GM12878 (cell line): ENCODE results near the gene IQCC. TPM values are rescaled to one million over a fixed set of nuclear protein-coding genes. Genes with fewer than 3 reads are reported as not detected.

Experiments
- ATF7 ChIP-seq: fragments of 450-650 bp; IDR thresholded peaks from 2 replicates; pipeline ENCODE4 v1.6.1; 2016; ENCODE audit warnings: low read depth, mild to moderate bottlenecking
- BCL11A ChIP-seq: IDR thresholded peaks from 2 replicates; pipeline ENCODE4 v1.6.1; 2011; ENCODE audit warnings: low read depth, low read length
- CHD1 ChIP-seq: IDR thresholded peaks from 2 replicates; pipeline ENCODE4 v1.6.1; 2012; ENCODE audit warnings: low read depth, low read length, improper control_type of control experiment
- CHD2 ChIP-seq: IDR thresholded peaks from 2 replicates; pipeline ENCODE4 v1.6.1; 2011; ENCODE audit warnings: low read depth, low read length, improper control_type of control experiment, borderline replicate concordance
- DPF2 ChIP-seq: fragments of 450-650 bp; IDR thresholded peaks from 2 replicates; pipeline ENCODE4 v1.6.1; 2017; ENCODE audit warnings: mild to moderate bottlenecking
- ETV6 ChIP-seq, 2 experiments: fragments of 450-650 bp in 1 of 2; IDR thresholded peaks in 1 of 2; conservative IDR thresholded peaks in 1 of 2; 2 replicates each; pipeline ENCODE4 v1.6.1; 2014; ENCODE audit warnings: antibody characterized with exemption in 1 of 2, borderline replicate concordance in 1 of 2, low read depth in 1 of 2, mild to moderate bottlenecking in 1 of 2, moderate library complexity in 1 of 2
- FOS ChIP-seq: IDR thresholded peaks from 3 replicates; pipeline ENCODE4 v1.6.1; 2011; ENCODE audit warnings: borderline replicate concordance; ENCODE audit not compliant: insufficient read length; ENCODE audit errors: extremely low read depth
- IRF4 ChIP-seq: IDR thresholded peaks from 2 replicates; pipeline ENCODE4 v1.6.1; 2011; ENCODE audit warnings: low read depth, low read length
- MEF2B ChIP-seq: fragments of 450-650 bp; IDR thresholded peaks from 2 replicates; pipeline ENCODE4 v1.6.1; 2018; ENCODE audit warnings: mild to moderate bottlenecking, moderate library complexity; ENCODE audit not compliant: partially characterized antibody, poor library complexity, severe bottlenecking
- NFIC ChIP-seq: IDR thresholded peaks from 2 replicates; pipeline ENCODE4 v1.6.1; 2012; ENCODE audit warnings: low read depth, mild to moderate bottlenecking, inconsistent platforms, low read length, moderate library complexity
- PML ChIP-seq: IDR thresholded peaks from 2 replicates; pipeline ENCODE4 v1.6.1; 2012; ENCODE audit warnings: low read length, inconsistent platforms
- RAD51 ChIP-seq: fragments of 450-650 bp; IDR thresholded peaks from 2 replicates; pipeline ENCODE4 v1.6.1; 2016; ENCODE audit warnings: moderate library complexity, mild to moderate bottlenecking, inconsistent platforms
- SMARCA5 ChIP-seq: fragments of 450-650 bp; IDR thresholded peaks from 2 replicates; pipeline ENCODE4 v1.6.1; 2017; ENCODE audit warnings: mild to moderate bottlenecking
- SMC3 ChIP-seq: IDR thresholded peaks from 2 replicates; pipeline ENCODE4 v1.6.1; 2011; ENCODE audit warnings: low read length, improper control_type of control experiment, borderline replicate concordance
- TBL1XR1 ChIP-seq: IDR thresholded peaks from 2 replicates; pipeline ENCODE4 v1.6.1; 2012; ENCODE audit warnings: low read depth, low read length, improper control_type of control experiment
- WRNIP1 ChIP-seq: IDR thresholded peaks from 2 replicates; pipeline ENCODE4 v1.6.1; 2011; ENCODE audit warnings: low read depth, low read length, improper control_type of control experiment, borderline replicate concordance
- YY1 ChIP-seq: IDR thresholded peaks from 2 replicates; pipeline ENCODE4 v1.6.1; 2011; ENCODE audit warnings: low read depth, mild to moderate bottlenecking, low read length
- polyA plus RNA-seq, 11 experiments: library from polyadenylated mRNA; depleted of rRNA in 4 of 11; unstranded in 6 of 11; stranded (reverse) in 5 of 11; fragments of >200 nt; fragmentation: Nextera tagmentation in 4 of 11; fragmentation: Illumina TruSeq in 1 of 11; extraction: Ambion mirVana in 4 of 11; extraction: Trizol in 1 of 11; gene quantifications; 1 replicate in 1 of 11; 2 replicates in 10 of 11; pipeline versions ENCODE4 v1.2.1 to v1.2.3, GENCODE V29; 2011 to 2016; ENCODE audit warnings: inconsistent platforms in 2 of 11, missing spikeins in 2 of 11, low read depth in 1 of 11
- total RNA-seq, 4 experiments: library from RNA; depleted of rRNA in 3 of 4; stranded (reverse); fragments of >200 nt in 3 of 4; fragmentation: Illumina TruSeq in 1 of 4; extraction: Trizol in 1 of 4; gene quantifications; 2 replicates each; pipeline versions ENCODE4 v1.2.1 to v1.2.3, GENCODE V29; 2013 to 2021
- TF ChIP-seq, protein P1 (sequence below): IDR thresholded peaks from 2 replicates; pipeline ENCODE4 v1.6.1; 2011; ENCODE audit warnings: borderline replicate concordance, low read depth, mild to moderate bottlenecking, moderate library complexity, mixed read lengths, low read length; ENCODE audit not compliant: insufficient read depth; ENCODE audit errors: extremely low read length
- TF ChIP-seq, protein P2 (sequence below): fragments of 450-650 bp; IDR thresholded peaks from 2 replicates; pipeline ENCODE4 v1.6.1; 2016; ENCODE audit warnings: mild to moderate bottlenecking, moderate library complexity, borderline replicate concordance
- TF ChIP-seq, protein P3 (sequence below): IDR thresholded peaks from 2 replicates; pipeline ENCODE4 v1.6.1; 2011; ENCODE audit warnings: borderline replicate concordance, low read depth, mild to moderate bottlenecking, moderate library complexity, low read length; ENCODE audit not compliant: insufficient read depth, poor library complexity, severe bottlenecking
- TF ChIP-seq, protein P4 (sequence below): fragments of 450-650 bp; IDR thresholded peaks from 2 replicates; pipeline ENCODE4 v1.6.1; 2017; ENCODE audit warnings: borderline replicate concordance

The IQCC gene
- total and polyA plus RNA-seq, 10 of the 15 experiments (the other 5 are each of a cell fraction or from before 2014, with no cell fraction given): 2.1 to 6.8 (median 4.9) TPM

DNA sequence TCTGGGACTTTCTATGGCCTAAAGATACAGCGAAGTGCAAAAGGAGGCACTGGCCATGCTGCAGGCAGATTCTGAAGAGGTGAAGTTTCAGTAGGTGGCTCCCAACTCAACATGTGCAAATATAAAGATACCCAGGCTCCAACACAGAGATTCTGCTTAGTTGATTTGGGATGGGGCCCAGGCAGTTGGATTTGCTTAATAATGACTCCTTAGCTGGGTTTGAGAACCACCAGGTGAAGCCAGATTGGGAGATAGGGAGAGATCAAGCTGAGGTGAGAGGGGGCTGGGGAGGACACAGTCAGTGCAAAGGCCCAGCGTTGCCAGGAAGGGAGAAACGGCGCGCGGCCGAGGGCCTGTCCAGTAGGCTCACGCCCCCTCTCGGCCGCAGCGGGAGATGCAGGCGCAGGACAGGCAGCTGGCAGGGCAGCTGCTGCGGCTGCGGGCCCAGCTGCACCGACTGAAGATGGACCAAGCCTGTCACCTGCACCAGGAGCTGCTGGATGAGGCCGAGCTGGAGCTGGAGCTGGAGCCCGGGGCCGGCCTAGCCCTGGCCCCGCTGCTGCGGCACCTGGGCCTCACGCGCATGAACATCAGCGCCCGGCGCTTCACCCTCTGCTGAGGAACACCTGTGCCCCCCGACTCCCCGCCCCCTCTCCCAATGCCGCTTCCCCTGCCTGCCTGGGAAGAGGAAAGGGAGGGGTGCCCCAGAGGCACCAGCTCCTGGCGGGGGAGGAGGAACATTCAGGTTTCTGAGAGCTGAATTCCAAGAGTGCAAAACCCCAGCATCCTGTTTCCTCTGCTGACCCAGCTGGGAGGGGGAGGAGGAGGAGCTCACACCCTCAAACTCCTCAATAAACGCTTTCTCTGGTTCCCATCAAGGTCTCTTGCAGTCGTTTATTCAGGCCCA is 42.8 kb downstream of the IQCC start (continued):
- TF ChIP-seq, protein P1, sequence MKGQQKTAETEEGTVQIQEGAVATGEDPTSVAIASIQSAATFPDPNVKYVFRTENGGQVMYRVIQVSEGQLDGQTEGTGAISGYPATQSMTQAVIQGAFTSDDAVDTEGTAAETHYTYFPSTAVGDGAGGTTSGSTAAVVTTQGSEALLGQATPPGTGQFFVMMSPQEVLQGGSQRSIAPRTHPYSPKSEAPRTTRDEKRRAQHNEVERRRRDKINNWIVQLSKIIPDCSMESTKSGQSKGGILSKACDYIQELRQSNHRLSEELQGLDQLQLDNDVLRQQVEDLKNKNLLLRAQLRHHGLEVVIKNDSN: no peak
- TF ChIP-seq, protein P2, sequence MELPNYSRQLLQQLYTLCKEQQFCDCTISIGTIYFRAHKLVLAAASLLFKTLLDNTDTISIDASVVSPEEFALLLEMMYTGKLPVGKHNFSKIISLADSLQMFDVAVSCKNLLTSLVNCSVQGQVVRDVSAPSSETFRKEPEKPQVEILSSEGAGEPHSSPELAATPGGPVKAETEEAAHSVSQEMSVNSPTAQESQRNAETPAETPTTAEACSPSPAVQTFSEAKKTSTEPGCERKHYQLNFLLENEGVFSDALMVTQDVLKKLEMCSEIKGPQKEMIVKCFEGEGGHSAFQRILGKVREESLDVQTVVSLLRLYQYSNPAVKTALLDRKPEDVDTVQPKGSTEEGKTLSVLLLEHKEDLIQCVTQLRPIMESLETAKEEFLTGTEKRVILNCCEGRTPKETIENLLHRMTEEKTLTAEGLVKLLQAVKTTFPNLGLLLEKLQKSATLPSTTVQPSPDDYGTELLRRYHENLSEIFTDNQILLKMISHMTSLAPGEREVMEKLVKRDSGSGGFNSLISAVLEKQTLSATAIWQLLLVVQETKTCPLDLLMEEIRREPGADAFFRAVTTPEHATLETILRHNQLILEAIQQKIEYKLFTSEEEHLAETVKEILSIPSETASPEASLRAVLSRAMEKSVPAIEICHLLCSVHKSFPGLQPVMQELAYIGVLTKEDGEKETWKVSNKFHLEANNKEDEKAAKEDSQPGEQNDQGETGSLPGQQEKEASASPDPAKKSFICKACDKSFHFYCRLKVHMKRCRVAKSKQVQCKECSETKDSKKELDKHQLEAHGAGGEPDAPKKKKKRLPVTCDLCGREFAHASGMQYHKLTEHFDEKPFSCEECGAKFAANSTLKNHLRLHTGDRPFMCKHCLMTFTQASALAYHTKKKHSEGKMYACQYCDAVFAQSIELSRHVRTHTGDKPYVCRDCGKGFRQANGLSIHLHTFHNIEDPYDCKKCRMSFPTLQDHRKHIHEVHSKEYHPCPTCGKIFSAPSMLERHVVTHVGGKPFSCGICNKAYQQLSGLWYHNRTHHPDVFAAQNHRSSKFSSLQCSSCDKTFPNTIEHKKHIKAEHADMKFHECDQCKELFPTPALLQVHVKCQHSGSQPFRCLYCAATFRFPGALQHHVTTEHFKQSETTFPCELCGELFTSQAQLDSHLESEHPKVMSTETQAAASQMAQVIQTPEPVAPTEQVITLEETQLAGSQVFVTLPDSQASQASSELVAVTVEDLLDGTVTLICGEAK: no peak
- TF ChIP-seq RAD51: no peak
- 0 out of 2 replicates have a peak, but pooled peaks have one; percentile 14 for TF ChIP-seq BCL11A
- no peak for TF ChIP-seq CHD1
- TF ChIP-seq TBL1XR1: no peak
- no peak for TF ChIP-seq WRNIP1
- peak; percentile 37; the same call in 1 of the 2 replicates for TF ChIP-seq YY1
- TF ChIP-seq PML: no peak
- peak in 1 of 2 experiments; percentile 41; a peak in 1 of 4 replicates for TF ChIP-seq ETV6 (conservative IDR thresholded peaks at IDR 0.05 in 1 of 2, IDR thresholded peaks at IDR 0.05 in 1 of 2; ENCODE audit: borderline replicate concordance in 1 of 2, low read depth in 1 of 2)
- TF ChIP-seq, protein P3, sequence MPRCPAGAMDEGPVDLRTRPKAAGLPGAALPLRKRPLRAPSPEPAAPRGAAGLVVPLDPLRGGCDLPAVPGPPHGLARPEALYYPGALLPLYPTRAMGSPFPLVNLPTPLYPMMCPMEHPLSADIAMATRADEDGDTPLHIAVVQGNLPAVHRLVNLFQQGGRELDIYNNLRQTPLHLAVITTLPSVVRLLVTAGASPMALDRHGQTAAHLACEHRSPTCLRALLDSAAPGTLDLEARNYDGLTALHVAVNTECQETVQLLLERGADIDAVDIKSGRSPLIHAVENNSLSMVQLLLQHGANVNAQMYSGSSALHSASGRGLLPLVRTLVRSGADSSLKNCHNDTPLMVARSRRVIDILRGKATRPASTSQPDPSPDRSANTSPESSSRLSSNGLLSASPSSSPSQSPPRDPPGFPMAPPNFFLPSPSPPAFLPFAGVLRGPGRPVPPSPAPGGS: no peak
- TF ChIP-seq DPF2: peak; percentile 48; the same call in 1 of the 2 replicates
- no peak for TF ChIP-seq MEF2B
- TF ChIP-seq, protein P4, sequence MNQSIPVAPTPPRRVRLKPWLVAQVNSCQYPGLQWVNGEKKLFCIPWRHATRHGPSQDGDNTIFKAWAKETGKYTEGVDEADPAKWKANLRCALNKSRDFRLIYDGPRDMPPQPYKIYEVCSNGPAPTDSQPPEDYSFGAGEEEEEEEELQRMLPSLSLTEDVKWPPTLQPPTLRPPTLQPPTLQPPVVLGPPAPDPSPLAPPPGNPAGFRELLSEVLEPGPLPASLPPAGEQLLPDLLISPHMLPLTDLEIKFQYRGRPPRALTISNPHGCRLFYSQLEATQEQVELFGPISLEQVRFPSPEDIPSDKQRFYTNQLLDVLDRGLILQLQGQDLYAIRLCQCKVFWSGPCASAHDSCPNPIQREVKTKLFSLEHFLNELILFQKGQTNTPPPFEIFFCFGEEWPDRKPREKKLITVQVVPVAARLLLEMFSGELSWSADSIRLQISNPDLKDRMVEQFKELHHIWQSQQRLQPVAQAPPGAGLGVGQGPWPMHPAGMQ: no peak
- no peak for TF ChIP-seq NFIC
- 0 out of 2 replicates have a peak, but pooled peaks have one; percentile 31 for TF ChIP-seq IRF4
- TF ChIP-seq CHD2: 0 out of 2 replicates have a peak, but pooled peaks have one; percentile 36
- TF ChIP-seq FOS: no peak
- no peak for TF ChIP-seq ATF7
- peak; percentile 99 for TF ChIP-seq SMARCA5
- peak; percentile 57; the same call in 1 of the 2 replicates for TF ChIP-seq SMC3
